ENCODE data around the gene SSH2. TPM values are rescaled to one million over a fixed set of nuclear protein-coding genes. Genes with fewer than 3 reads are reported as not detected.

SSH2 gene
- total and polyA plus RNA-seq, 5 experiments from 2014 or later, result 27.1 to 73.9 (median 32.6) TPM

DNA sequence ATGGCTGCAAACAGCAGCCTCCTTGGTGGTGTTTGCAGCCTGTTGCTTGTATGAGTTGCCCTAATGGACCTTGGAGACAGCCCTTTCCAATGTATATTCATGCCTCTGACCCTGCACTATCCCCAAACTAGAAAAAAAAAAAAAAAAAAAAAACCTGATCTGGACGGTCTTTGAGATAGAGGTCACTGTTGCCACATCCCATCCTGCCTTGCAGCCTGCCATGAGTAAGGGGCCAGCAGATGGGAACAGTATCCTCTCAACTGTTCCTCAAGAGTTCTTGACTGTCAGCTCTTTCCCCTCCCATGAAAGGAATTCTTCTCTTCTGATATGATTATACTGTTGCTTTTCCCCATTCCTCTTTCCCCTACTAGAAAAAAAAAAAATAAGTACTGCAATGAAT, 152.4 kb downstream of the SSH2 start:
- POLR2A ChIA-PET, result interaction anchor here (0.6 to 1.6 kb wide), 6 partner anchors 16 to 196 kb away, joined by 3 to 6 read pairs (median 3); no protein-coding TSS in a partner anchor
- H3K4me3 Mint-ChIP-seq, result no peak overlapping the region
- peaks cover 0 to 9% (median 8%) of the 10 kb centered on the region in 4 donors for H3K4me1 Mint-ChIP-seq
- ATAC-seq, result no peak
- H3K9me3 Mint-ChIP-seq, result no peaks in the 10 kb centered on the region
- H3K27ac Mint-ChIP-seq, result peak overlapping the region in 1 of 10 donors; percentile 12
- no peak for DNase-seq
- peaks cover 0 to 6% (median 2%) of the 10 kb centered on the region in 3 donors for H3K36me3 Mint-ChIP-seq
- no peaks in the 10 kb centered on the region for H3K27me3 Mint-ChIP-seq

DNA sequence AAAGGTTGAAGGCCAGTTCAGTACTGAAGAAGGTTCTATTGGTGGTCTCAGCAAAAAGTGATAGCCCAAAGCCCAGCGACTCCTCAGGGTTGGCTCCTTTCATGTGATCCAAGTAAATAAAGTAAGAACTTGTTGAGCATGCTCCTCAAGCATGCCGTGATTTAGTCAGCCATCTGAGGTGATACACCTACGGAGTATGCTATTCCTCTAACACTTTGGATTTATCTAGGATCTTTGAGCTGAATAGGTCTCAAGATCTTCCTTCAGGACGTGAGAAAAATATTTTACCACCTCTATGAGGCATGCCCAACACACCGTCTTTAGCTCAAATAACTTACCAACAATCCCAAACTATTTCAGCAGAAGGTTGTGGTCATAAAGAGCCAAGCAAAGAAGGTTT, 154.0 kb downstream of the SSH2 start:
- Mint-ChIP-seq H3K4me3 (no peak overlapping the region), H3K36me3 (peaks cover 0 to 6% (median 2%) of the 10 kb centered on the region in 3 donors), H3K9me3 (no peaks in the 10 kb centered on the region), H3K27ac (no peak overlapping the region), H3K4me1 (peaks cover 0 to 13% (median 8%) of the 10 kb centered on the region in 4 donors), H3K27me3 (no peaks in the 10 kb centered on the region)
- POLR2A ChIA-PET, result interaction anchor here (0.8 kb wide), 1 partner anchor 55 kb away, joined by 3 read pairs; no protein-coding TSS in a partner anchor
- DNase-seq, result no peak
- no peak for ATAC-seq

DNA sequence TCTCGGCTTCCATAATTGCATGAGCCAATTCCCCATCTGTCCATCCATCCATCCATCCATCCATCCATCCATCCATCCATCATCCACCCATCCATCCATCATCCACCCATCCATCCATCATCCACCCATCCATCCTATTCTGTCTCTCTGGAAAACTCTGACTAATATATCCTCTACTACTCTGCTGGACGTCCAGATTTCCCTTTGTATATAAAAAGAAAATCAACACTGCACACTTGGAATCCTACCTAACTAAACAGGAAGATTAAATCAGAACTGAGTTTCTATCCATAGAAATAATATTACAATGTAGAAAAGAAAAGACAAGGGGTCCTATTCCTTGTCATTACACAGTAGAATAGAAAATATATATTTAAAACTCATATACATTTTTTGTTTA, 157.0 kb downstream of the SSH2 start:
- Mint-ChIP-seq H3K27me3 (no peaks in the 10 kb centered on the region), H3K4me1 (peaks cover 0 to 4% (median 1%) of the 10 kb centered on the region in 4 donors), H3K27ac (no peak overlapping the region), H3K4me3 (no peak overlapping the region), H3K36me3 (peaks cover 0 to 4% (median 2%) of the 10 kb centered on the region in 3 donors), H3K9me3 (no peaks in the 10 kb centered on the region)
- no peak for ATAC-seq
- DNase-seq, result no peak
- POLR2A ChIA-PET, result no interaction called here

DNA sequence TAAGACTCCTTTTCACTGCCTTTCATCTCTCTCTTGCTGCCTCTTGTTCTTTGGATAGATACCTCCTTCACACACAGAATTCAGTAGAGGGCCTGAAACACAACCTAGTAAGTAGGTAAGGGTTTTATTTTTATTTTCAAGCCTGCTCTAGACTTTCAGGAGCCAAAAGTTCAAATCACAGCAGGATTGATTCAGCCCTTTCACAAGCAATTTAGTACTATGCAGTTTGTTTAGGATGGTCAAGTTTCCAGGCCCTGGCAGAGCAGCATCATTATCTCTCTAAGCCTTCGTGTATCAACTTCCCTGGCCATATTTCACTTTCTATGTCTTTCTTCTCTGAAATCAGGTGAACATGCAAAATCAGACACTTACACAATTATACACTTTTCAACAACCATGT, 158.5 kb downstream of the SSH2 start:
- no peaks in the 10 kb centered on the region for H3K27me3 Mint-ChIP-seq
- no peak for ATAC-seq
- H3K9me3 Mint-ChIP-seq, result no peaks in the 10 kb centered on the region
- no peak for DNase-seq
- H3K27ac Mint-ChIP-seq, result no peak overlapping the region
- POLR2A ChIA-PET, result no interaction called here
- H3K36me3 Mint-ChIP-seq, result peaks cover 0 to 2% (median 0%) of the 10 kb centered on the region in 3 donors
- H3K4me3 Mint-ChIP-seq, result no peak overlapping the region
- H3K4me1 Mint-ChIP-seq, result peaks cover 0 to 4% (median 1%) of the 10 kb centered on the region in 4 donors

DNA sequence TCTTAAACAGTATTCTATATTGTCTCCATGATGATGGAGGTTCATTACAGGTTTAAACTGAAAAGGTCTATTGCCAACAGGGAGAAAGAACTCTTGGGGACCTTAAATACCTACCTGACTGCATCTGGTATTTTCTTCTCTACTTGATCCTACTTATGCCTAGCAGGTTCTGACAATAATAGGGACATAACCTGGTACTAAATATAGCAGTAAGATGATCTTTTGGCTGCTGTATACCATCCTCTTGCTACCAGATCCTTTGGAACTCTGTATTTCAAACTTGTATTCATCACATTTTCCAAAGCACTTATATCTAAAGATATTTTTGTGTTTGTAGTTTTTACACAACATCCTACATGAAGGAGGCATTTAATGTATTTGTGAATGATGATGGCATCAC, 160.8 kb downstream of the SSH2 start:
- ATAC-seq, result no peak
- H3K27me3 Mint-ChIP-seq, result no peaks in the 10 kb centered on the region
- no peaks in the 10 kb centered on the region for H3K36me3 Mint-ChIP-seq
- H3K4me1 Mint-ChIP-seq, result peaks cover 0 to 4% (median 1%) of the 10 kb centered on the region in 4 donors
- H3K27ac Mint-ChIP-seq, result no peak overlapping the region
- H3K9me3 Mint-ChIP-seq, result no peaks in the 10 kb centered on the region
- POLR2A ChIA-PET, result no interaction called here
- H3K4me3 Mint-ChIP-seq, result no peak overlapping the region
- DNase-seq, result no peak

DNA sequence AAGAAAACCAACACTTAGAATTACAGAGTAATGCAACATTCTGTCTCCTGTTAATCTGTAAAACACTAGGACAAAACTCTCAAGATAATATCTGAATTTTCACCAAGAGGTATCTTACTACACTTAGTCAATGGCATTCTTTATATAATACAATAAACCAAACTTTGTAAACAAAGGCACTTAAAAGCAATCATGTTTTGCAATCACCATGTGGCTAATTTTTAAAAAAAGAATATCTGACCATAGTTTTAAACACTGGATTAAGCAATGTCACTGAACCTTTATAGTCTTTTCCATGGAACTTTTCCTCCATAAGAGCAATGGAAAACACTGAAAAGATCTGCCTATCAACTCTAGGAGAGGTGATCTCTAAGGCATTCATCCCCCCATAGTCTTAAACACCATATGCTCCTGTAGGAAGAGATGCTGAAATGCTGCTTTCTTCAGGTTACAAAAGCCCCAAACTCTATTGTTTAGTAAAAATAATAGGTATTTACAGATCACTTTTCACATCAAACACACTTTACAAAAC, 163.2 kb downstream of the SSH2 start:
- DNase-seq (no peak), ATAC-seq (no peak)
- Mint-ChIP-seq H3K4me3 (no peak overlapping the region), H3K9me3 (no peaks in the 10 kb centered on the region), H3K4me1 (peaks cover 1 to 6% (median 2%) of the 10 kb centered on the region in 4 donors), H3K27me3 (no peaks in the 10 kb centered on the region), H3K27ac (no peak overlapping the region), H3K36me3 (no peaks in the 10 kb centered on the region)
- POLR2A ChIA-PET, result interaction anchor here (0.6 kb wide), 1 partner anchor 45 kb away, joined by 4 read pairs; no protein-coding TSS in a partner anchor

DNA sequence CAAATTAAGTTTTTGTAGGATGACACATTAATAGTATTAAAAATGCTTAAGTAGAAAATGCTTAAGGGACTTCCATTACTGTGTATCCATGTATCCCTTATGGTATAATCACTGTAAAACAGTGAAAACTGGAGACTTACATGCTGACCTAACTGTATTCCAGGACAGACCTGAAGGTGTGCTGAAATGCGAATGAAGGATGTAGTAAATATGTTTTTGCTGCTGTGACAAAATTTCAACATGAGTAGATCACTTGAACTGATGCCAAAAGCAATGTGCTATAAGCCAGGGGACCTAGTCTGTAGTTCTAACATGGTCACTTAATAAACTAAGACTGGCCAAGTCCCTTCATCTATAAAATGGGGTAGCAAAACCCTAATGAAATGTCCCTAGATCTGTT, 165.3 kb downstream of the SSH2 start:
- Mint-ChIP-seq H3K27me3 (no peaks in the 10 kb centered on the region), H3K36me3 (peaks cover 0 to 5% (median 0%) of the 10 kb centered on the region in 3 donors), H3K27ac (peak overlapping the region in 1 of 10 donors; percentile 34), H3K4me1 (peaks cover 5 to 18% (median 11%) of the 10 kb centered on the region in 4 donors), H3K9me3 (no peaks in the 10 kb centered on the region), H3K4me3 (no peak overlapping the region)
- ATAC-seq (no peak), DNase-seq (no peak)
- POLR2A ChIA-PET, result interaction anchor here (0.6 to 1.4 kb wide), 2 partner anchors 22 to 58 kb away, joined by 3 to 7 read pairs; no protein-coding TSS in a partner anchor

DNA sequence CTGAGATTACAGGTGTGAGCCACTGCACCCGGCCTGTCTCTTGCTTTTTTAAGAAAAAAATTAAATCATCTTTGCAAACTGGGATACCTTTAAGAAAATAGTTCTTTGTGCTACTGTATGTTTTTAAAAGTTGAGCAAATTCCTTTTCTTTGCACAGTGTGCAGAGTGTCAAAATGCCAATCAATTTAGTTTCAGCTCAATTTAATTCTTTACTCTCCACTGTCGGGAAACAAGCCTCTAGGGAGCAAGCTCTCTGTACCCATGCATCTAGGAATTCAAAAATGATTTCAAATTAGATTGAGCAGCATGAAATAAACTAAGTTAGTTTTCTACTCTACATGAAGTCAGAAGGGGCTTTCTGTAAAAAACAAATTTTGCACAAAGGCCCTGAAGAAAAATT, 165.8 kb downstream of the SSH2 start:
- Mint-ChIP-seq H3K27me3 (no peaks in the 10 kb centered on the region), H3K9me3 (no peaks in the 10 kb centered on the region)

DNA sequence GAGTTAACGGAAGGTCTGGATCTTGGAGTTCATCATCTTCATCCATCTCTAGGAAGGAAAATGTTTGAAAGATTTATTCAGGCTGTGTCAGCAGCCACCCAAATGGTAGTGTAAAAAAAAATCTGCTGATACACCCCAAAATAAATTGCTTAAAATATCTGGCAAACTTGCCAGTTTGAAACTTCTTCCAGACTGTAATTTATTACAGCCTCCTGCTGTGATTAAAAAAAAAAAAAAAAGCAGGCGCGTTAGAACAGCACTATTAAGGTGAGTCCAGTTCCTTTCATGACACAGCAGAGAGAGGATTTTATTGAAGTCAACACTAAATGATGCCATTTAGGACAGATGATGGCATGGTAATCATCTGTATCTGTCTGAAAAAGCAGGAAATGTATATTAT, 166.8 kb downstream of the SSH2 start:
- no peak for ATAC-seq
- POLR2A ChIA-PET, result interaction anchor here (3.7 kb wide), 1 partner anchor 58 kb away, joined by 66 read pairs; no protein-coding TSS in a partner anchor
- no peak for DNase-seq
- Mint-ChIP-seq H3K4me3 (no peak overlapping the region), H3K36me3 (peaks cover 0 to 5% (median 2%) of the 10 kb centered on the region in 3 donors), H3K9me3 (no peaks in the 10 kb centered on the region), H3K27me3 (no peaks in the 10 kb centered on the region), H3K27ac (peak overlapping the region in 3 of 10 donors; percentile 17 to 80 (median 62)), H3K4me1 (peaks cover 6 to 31% (median 25%) of the 10 kb centered on the region in 4 donors)

More for the DNA sequence above, 165.8 kb downstream of the SSH2 start:
- Mint-ChIP-seq H3K27ac (peak overlapping the region in 3 of 10 donors; percentile 8 to 53 (median 9)), H3K36me3 (peaks cover 0 to 5% (median 0%) of the 10 kb centered on the region in 3 donors), H3K4me1 (peaks cover 6 to 23% (median 17%) of the 10 kb centered on the region in 4 donors), H3K4me3 (no peak overlapping the region)
- ATAC-seq (no peak), DNase-seq (no peak)
- POLR2A ChIA-PET, result interaction anchor here (0.6 to 1.4 kb wide), 2 partner anchors 22 to 58 kb away, joined by 3 to 7 read pairs; no protein-coding TSS in a partner anchor

DNA sequence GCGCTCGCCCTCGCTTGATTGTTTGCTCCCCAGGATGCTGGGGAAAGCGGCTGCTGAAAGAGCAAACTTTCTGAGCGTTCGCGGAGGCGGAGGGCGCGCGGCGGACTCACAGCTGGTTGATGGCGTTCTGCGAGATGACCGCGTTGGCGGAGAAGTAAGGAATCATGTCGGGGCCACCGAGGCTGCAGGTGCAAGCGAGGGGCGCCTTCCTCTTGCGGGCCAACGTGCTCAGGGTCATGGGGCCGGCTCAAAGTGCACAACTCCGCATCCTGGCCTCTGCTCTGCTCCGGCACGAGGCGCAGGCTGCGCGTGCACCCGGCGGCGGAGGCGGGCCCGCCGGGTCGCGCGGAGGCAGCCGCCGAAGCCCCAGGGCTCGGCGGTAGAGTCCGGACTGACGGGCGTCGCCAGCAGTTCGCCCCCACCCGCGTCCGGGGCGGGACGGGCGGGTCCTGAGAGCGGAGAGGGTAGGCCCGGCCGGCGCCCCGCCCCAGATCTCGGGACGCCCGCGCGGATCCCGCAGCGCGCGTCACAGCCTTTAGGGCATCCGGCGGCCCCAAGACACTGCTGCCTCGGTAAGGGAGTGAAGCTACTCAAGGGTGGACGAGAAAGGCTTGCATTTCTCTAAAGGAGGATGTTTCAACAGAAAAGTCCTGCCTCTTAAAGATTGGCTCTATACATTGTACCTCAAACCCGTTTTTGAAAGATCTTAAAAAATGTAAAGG, 168.8 kb downstream of the SSH2 start:
- POLR2A ChIA-PET, result interaction anchor here (0.5 to 3.7 kb wide), 26 partner anchors 11 to 1190 kb away, joined by 3 to 66 read pairs (median 4); partner anchors contain the start of genes PIGS and SSH2
- Mint-ChIP-seq H3K4me3 (peak overlapping the region; percentile 91 to 100 (median 97)), H3K4me1 (peaks cover 9 to 47% (median 39%) of the 10 kb centered on the region in 4 donors), H3K36me3 (peaks cover 0 to 15% (median 5%) of the 10 kb centered on the region in 3 donors), H3K27me3 (no peaks in the 10 kb centered on the region), H3K9me3 (no peaks in the 10 kb centered on the region), H3K27ac (peak overlapping the region; percentile 91 to 100 (median 96))
- ATAC-seq, result peak; percentile 78 to 87
- DNase-seq, result peak; percentile 85 to 95 (median 92)

DNA sequence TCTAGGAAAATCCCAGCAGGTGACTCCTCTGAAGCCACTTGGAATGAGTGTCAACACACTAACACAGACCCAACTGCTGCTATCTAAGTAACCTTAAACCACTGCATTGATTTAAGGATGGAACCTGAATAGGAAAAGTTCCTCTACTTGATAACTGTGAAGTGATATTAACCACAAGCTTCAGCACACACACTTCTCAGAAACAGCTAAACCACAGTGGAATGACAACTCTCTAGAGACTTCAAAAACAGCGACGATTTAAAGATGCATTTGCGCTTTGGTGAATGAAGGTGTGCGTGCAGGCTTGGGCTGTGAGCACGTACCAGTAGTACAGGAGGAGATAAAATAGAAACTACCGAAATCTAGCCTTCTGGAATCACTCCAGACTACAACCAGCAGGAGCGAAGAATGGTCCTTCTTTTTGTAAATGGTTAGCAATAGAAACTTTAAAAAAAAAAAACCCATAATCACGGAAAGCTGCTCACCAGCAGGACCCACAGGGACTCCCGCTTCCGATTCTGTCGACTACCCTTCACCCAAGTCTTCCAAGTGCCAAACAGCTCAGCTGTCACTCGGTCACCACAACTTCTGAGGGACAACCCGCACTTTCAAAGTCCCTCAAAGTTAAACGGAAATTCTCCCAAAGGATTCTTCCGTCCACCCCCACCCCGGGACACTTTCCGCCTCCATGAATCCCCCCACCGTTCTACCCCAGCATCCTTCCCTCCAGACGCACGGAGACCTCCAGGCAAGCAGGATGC, 169.6 kb downstream of the SSH2 start:
- Mint-ChIP-seq H3K4me3 (peak overlapping the region; percentile 91 to 100 (median 97)), H3K4me1 (peaks cover 9 to 48% (median 40%) of the 10 kb centered on the region in 4 donors), H3K36me3 (peaks cover 0 to 18% (median 5%) of the 10 kb centered on the region in 3 donors), H3K9me3 (no peaks in the 10 kb centered on the region), H3K27me3 (no peaks in the 10 kb centered on the region), H3K27ac (peak overlapping the region; percentile 90 to 100 (median 94))
- POLR2A ChIA-PET, result interaction anchor here (0.6 to 3.7 kb wide), 21 partner anchors 10 to 1189 kb away, joined by 3 to 66 read pairs (median 5); partner anchors contain the start of genes PIGS and SSH2
- ATAC-seq, result peak; percentile 62 to 65
- DNase-seq, result peak; percentile 17 to 84 (median 64)

DNA sequence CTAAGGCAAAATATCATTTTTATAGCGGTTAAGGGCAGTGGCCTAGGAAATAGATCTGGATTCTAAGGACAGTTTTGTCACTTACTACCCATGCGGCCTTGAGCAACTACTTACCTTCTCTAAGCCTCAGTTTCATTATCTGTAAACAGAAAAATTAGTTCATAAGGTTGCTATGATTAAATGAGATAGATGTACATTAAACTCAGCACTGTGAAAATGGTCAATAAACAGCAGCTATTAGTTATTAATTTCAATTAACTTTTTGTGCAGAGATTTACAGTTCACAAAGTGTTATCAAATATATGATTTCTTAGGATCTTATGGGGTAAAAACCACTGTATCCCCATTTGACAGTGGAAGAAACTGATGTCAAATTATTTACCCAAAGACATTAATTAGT, 171.8 kb downstream of the SSH2 start:
- peaks cover 10 to 67% (median 43%) of the 10 kb centered on the region in 4 donors for H3K4me1 Mint-ChIP-seq
- no peaks in the 10 kb centered on the region for H3K9me3 Mint-ChIP-seq
- POLR2A ChIA-PET, result interaction anchor here (0.5 to 0.6 kb wide), 2 partner anchors 17 to 57 kb away, joined by 3 to 4 read pairs; no protein-coding TSS in a partner anchor
- DNase-seq (no peak), ATAC-seq (no peak)
- peaks cover 0 to 31% (median 5%) of the 10 kb centered on the region in 3 donors for H3K36me3 Mint-ChIP-seq
- H3K27ac Mint-ChIP-seq, result peak overlapping the region in 9 of 10 donors; percentile 42 to 96 (median 84)
- H3K27me3 Mint-ChIP-seq, result no peaks in the 10 kb centered on the region
- H3K4me3 Mint-ChIP-seq, result peak overlapping the region; percentile 70 to 99 (median 87)

All from naive thymus-derived CD8-positive, alpha-beta T cell (primary cell).